Measurements from ENCODE around the gene NDC1. TPM values are rescaled to one million over a fixed set of nuclear protein-coding genes. Genes with fewer than 3 reads are reported as not detected.
"Not testable (repeated sequence)": the region's sequence is repeated elsewhere in the genome, so short reads cannot be mapped to it uniquely, and the experiment has no call there.

Gene NDC1
- total and polyA plus RNA-seq, 2 donors: 9.4 to 22.1 TPM

DNA sequence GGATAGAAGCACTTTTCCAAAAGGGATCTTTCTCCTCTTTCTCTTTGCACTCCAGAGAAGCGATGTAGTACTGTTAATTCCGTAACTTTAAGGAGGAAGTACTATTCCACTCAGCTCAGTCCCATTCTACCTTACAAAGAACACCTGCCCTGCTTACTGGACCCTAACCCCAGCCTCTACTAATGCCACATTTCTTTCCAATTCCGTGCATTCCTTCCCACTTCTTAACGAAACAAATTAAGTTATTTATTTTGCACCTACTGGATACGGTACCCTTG, 511 bp downstream of the NDC1 start:
- Histone ChIP-seq H3K27me3 (ENCODE audit: control insufficient read depth in 2 of 2, insufficient read depth in 1 of 2, low read length in 1 of 2) (no peaks in the 10 kb centered on the region), H3K36me3 (ENCODE audit: control insufficient read depth in 2 of 2, insufficient read depth in 2 of 2, low read length in 1 of 2) (peaks cover 3% of the 10 kb centered on the region in 2 donors), H3K27ac (ENCODE audit: low read depth in 1 of 2, low read length in 1 of 2) (peak overlapping the region in 1 of 2 donors; percentile 42), H3K4me1 (ENCODE audit: control insufficient read depth in 2 of 2, insufficient read depth in 2 of 2, low read length in 2 of 2) (peaks cover 4 to 6% of the 10 kb centered on the region in 2 donors), H3K4me3 (ENCODE audit: low read length in 2 of 2) (peak overlapping the region; percentile 58 to 66), H3K9me3 (ENCODE audit: control insufficient read depth in 2 of 2, insufficient read depth in 1 of 2, low read length in 1 of 2) (peaks cover 0 to 1% of the 10 kb centered on the region in 2 donors)
- DNase-seq (ENCODE audit: low read depth in 6 of 9, low spot score in 9 of 9): no peak
- under 1% methylated on average over 5 of the region's 5 CpGs for WGBS

DNA sequence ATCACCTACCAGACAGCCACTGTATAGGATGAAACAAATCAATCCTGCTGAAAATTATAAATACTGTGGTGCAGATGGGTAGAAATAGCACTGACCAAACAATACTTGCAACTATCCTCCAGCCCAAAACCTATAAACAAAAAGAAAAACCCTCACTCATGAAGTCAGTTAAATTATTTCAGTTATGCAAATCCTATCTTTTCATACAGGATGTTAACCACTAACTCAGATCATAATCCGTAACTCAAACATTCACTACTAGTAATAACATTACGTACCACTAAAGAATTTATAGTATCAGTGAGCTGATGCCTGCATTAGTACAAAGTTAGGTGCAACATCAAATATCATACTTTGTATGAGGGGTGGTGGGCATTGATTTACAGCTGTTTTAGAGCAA, 2.6 kb downstream of the NDC1 start:
- Histone ChIP-seq H3K4me1 (ENCODE audit: control insufficient read depth in 2 of 2, insufficient read depth in 2 of 2, low read length in 2 of 2) (peaks cover 4 to 6% of the 10 kb centered on the region in 2 donors), H3K27ac (ENCODE audit: low read depth in 1 of 2, low read length in 1 of 2) (no peak overlapping the region), H3K36me3 (ENCODE audit: control insufficient read depth in 2 of 2, insufficient read depth in 2 of 2, low read length in 1 of 2) (peaks cover 3% of the 10 kb centered on the region in 2 donors), H3K9me3 (ENCODE audit: control insufficient read depth in 2 of 2, insufficient read depth in 1 of 2, low read length in 1 of 2) (no peaks in the 10 kb centered on the region), H3K4me3 (ENCODE audit: low read length in 2 of 2) (no peak overlapping the region), H3K27me3 (ENCODE audit: control insufficient read depth in 2 of 2, insufficient read depth in 1 of 2, low read length in 1 of 2) (no peaks in the 10 kb centered on the region)
- 97% methylated on average over 2 of the region's 2 CpGs for WGBS
- no peak for DNase-seq (ENCODE audit: low read depth in 6 of 9, low spot score in 9 of 9)

DNA sequence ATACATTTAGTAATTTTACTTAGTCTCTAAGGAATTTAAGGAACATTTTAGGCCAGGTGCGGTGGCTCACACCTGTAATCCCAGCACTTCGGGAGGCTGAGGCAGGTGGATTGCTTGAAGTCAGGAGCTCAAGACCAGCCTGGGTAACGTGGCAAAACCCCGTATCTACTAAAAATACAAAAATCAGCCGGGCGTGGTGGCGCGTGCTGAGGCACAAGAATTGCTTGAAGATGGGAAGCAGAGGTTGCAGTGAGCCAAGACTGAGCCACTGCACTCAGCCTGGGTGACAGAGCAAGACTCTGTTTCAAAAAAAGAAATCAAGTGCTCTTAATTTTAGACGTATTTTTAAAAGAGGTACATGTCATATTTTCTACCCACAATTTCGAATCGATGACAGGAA, 3.3 kb downstream of the NDC1 start:
- no peak overlapping the region for H3K27ac ChIP-seq (ENCODE audit: low read depth in 1 of 2, low read length in 1 of 2)
- 96% methylated on average over 11 of the region's 11 CpGs for WGBS

DNA sequence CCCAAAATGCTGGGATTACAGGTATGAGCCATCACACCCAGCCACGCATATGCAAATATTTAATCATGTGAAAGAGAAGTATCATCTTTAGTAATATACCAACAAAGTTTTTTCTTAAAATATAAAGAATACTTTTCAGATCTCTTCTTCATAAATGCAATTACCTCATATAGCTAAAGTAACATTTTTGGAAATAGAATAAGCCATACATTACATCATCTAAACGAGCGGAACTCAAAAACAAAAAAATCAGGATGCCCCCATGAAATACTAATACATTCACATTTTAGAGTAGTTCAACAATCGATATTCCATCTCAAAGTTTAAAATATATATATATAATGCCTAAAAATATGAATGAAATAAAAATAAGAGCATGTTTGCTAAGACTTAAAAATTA, 4.7 kb downstream of the NDC1 start:
- H3K4me3 ChIP-seq (ENCODE audit: low read length in 2 of 2): no peak overlapping the region
- over 99% methylated on average over 4 of the region's 4 CpGs for WGBS
- peaks cover 3 to 12% of the 10 kb centered on the region in 2 donors for H3K36me3 ChIP-seq (ENCODE audit: control insufficient read depth in 2 of 2, insufficient read depth in 2 of 2, low read length in 1 of 2)
- H3K27me3 ChIP-seq (ENCODE audit: control insufficient read depth in 2 of 2, insufficient read depth in 1 of 2, low read length in 1 of 2): no peaks in the 10 kb centered on the region
- no peaks in the 10 kb centered on the region for H3K9me3 ChIP-seq (ENCODE audit: control insufficient read depth in 2 of 2, insufficient read depth in 1 of 2, low read length in 1 of 2)
- DNase-seq (ENCODE audit: low read depth in 6 of 9, low spot score in 9 of 9): no peak
- H3K4me1 ChIP-seq (ENCODE audit: control insufficient read depth in 2 of 2, insufficient read depth in 2 of 2, low read length in 2 of 2): peaks cover 4 to 6% of the 10 kb centered on the region in 2 donors
- no peak overlapping the region for H3K27ac ChIP-seq (ENCODE audit: low read depth in 1 of 2, low read length in 1 of 2)

More for the DNA sequence above, 3.3 kb downstream of the NDC1 start:
- Histone ChIP-seq H3K4me1 (ENCODE audit: control insufficient read depth in 2 of 2, insufficient read depth in 2 of 2, low read length in 2 of 2) (peaks cover 4 to 6% of the 10 kb centered on the region in 2 donors), H3K9me3 (ENCODE audit: control insufficient read depth in 2 of 2, insufficient read depth in 1 of 2, low read length in 1 of 2) (no peaks in the 10 kb centered on the region), H3K27me3 (ENCODE audit: control insufficient read depth in 2 of 2, insufficient read depth in 1 of 2, low read length in 1 of 2) (no peaks in the 10 kb centered on the region), H3K4me3 (ENCODE audit: low read length in 2 of 2) (no peak overlapping the region), H3K36me3 (ENCODE audit: control insufficient read depth in 2 of 2, insufficient read depth in 2 of 2, low read length in 1 of 2) (peaks cover 3% of the 10 kb centered on the region in 2 donors)
- DNase-seq (ENCODE audit: low read depth in 6 of 9, low spot score in 9 of 9): no peak

DNA sequence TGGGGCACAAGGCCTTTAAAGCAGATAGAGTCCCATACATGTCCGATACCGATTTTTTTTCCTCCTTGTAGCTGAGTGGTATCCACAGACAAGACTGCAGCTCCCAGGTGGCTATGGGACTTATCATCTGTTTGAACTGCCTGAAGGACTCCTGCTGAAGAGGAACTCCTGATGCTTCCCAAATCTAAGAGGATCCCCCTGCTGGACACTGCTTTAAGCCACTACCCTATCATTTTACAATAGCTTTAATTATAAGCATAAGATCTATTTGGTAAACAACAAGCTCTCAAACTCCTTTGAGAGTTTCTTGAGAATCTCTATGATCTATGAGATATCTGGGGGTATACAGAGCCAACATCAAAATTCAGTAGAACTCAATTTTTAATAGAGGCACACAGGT, 11.7 kb downstream of the NDC1 start:
- Histone ChIP-seq H3K4me1 (ENCODE audit: control insufficient read depth in 2 of 2, insufficient read depth in 2 of 2, low read length in 2 of 2) (no peaks in the 10 kb centered on the region), H3K27me3 (ENCODE audit: control insufficient read depth in 2 of 2, insufficient read depth in 1 of 2, low read length in 1 of 2) (no peaks in the 10 kb centered on the region), H3K27ac (ENCODE audit: low read depth in 1 of 2, low read length in 1 of 2) (no peak overlapping the region), H3K36me3 (ENCODE audit: control insufficient read depth in 2 of 2, insufficient read depth in 2 of 2, low read length in 1 of 2) (peaks cover 31 to 55% of the 10 kb centered on the region in 2 donors), H3K9me3 (ENCODE audit: control insufficient read depth in 2 of 2, insufficient read depth in 1 of 2, low read length in 1 of 2) (no peaks in the 10 kb centered on the region), H3K4me3 (ENCODE audit: low read length in 2 of 2) (no peak overlapping the region)
- no peak for DNase-seq (ENCODE audit: low read depth in 6 of 9, low spot score in 9 of 9)
- WGBS: 98% methylated on average over 2 of the region's 2 CpGs

DNA sequence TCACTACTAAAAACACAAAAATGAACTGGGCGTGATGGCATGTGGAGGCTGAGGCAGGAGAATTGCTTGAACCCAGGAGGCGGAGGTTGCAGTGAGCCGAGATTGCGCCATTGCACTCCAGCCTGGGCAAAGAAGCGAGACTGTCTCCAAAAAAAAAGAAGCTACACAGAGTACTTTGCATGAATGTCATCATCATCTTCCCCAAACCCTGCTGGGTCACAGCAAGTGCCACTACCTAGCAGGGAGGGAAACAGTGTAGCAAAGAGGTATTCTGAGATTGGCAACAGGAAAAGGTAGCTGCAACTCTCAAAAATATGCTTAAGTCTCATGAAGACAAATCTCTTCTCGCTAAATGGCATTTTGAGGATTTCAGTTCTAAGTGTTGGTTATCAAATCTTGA, 12.8 kb downstream of the NDC1 start:
- 97% methylated on average over 6 of the region's 6 CpGs for WGBS
- H3K4me3 ChIP-seq (ENCODE audit: low read length in 2 of 2): no peak overlapping the region
- no peaks in the 10 kb centered on the region for H3K9me3 ChIP-seq (ENCODE audit: control insufficient read depth in 2 of 2, insufficient read depth in 1 of 2, low read length in 1 of 2)
- peaks cover 31 to 59% of the 10 kb centered on the region in 2 donors for H3K36me3 ChIP-seq (ENCODE audit: control insufficient read depth in 2 of 2, insufficient read depth in 2 of 2, low read length in 1 of 2)
- DNase-seq (ENCODE audit: low read depth in 6 of 9, low spot score in 9 of 9): no peak
- no peaks in the 10 kb centered on the region for H3K4me1 ChIP-seq (ENCODE audit: control insufficient read depth in 2 of 2, insufficient read depth in 2 of 2, low read length in 2 of 2)
- H3K27ac ChIP-seq (ENCODE audit: low read depth in 1 of 2, low read length in 1 of 2): no peak overlapping the region
- H3K27me3 ChIP-seq (ENCODE audit: control insufficient read depth in 2 of 2, insufficient read depth in 1 of 2, low read length in 1 of 2): no peaks in the 10 kb centered on the region

DNA sequence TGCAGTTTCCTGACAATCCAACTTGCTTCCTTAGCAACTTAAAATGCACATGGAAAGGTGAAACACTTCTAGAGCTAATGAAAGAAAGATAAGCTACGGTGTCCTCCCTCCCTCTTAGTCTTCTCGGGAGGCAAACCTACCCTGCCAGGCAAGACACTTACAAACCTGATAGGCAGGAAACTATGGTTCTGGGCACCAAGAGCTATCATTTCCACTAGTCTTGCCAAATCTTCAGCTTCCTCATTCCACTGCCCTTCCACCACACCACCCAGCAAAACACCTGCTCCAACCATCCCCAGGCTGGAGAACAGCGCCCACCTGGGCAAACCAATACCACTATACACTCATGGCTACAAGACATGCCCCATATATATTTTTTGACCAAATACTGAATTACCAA, 15.2 kb downstream of the NDC1 start:
- Histone ChIP-seq H3K4me1 (ENCODE audit: control insufficient read depth in 2 of 2, insufficient read depth in 2 of 2, low read length in 2 of 2) (no peaks in the 10 kb centered on the region), H3K9me3 (ENCODE audit: control insufficient read depth in 2 of 2, insufficient read depth in 1 of 2, low read length in 1 of 2) (no peaks in the 10 kb centered on the region), H3K27me3 (ENCODE audit: control insufficient read depth in 2 of 2, insufficient read depth in 1 of 2, low read length in 1 of 2) (no peaks in the 10 kb centered on the region), H3K4me3 (ENCODE audit: low read length in 2 of 2) (no peak overlapping the region), H3K27ac (ENCODE audit: low read depth in 1 of 2, low read length in 1 of 2) (no peak overlapping the region), H3K36me3 (ENCODE audit: control insufficient read depth in 2 of 2, insufficient read depth in 2 of 2, low read length in 1 of 2) (peaks cover 30 to 50% of the 10 kb centered on the region in 2 donors)
- no peak for DNase-seq (ENCODE audit: low read depth in 6 of 9, low spot score in 9 of 9)
- WGBS: 99% methylated on average over 3 of the region's 3 CpGs

DNA sequence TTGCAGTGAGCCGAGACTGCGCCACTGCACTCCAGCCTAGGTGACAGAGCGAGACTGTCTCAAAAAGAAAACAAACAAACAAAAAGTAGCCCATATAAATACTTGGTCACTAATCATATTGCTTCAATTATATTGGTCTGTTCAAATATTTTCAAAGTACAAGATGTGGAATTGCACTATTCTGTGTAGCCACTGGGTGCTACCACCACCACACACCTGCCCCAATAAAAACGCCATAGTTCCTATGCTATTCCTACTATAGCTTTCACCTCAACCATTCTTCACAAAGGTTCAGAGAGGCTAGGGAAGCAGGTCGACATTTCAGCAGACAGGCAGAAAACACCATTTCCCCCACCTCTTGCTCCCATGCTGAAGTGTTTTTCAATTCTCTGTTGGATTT, 16.7 kb downstream of the NDC1 start:
- Histone ChIP-seq H3K27me3 (ENCODE audit: control insufficient read depth in 2 of 2, insufficient read depth in 1 of 2, low read length in 1 of 2) (no peaks in the 10 kb centered on the region), H3K9me3 (ENCODE audit: control insufficient read depth in 2 of 2, insufficient read depth in 1 of 2, low read length in 1 of 2) (no peaks in the 10 kb centered on the region), H3K36me3 (ENCODE audit: control insufficient read depth in 2 of 2, insufficient read depth in 2 of 2, low read length in 1 of 2) (peaks cover 28 to 51% of the 10 kb centered on the region in 2 donors), H3K27ac (ENCODE audit: low read depth in 1 of 2, low read length in 1 of 2) (no peak overlapping the region), H3K4me1 (ENCODE audit: control insufficient read depth in 2 of 2, insufficient read depth in 2 of 2, low read length in 2 of 2) (no peaks in the 10 kb centered on the region), H3K4me3 (ENCODE audit: low read length in 2 of 2) (no peak overlapping the region)
- no peak for DNase-seq (ENCODE audit: low read depth in 6 of 9, low spot score in 9 of 9)
- WGBS: 97% methylated on average over 5 of the region's 5 CpGs

DNA sequence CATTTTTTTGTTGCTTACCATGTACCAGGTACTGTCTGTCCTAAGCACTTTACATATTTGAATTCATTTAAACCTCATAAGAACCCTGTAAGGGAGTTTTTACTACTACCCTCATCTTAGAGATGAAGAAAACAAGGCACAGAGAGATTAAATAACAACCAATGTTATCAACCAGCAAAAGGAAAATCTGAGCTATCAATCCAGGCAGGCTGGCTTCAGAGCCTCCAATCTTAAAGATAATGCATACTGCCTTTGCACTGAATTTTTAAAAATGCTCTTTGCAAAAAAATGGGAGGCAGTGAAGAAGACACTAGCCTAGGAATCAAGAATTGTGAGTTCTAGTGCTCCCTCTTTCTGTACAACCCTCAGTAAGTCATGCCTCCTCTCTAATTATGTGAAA, 18.7 kb downstream of the NDC1 start:
- peaks cover 14 to 36% of the 10 kb centered on the region in 2 donors for H3K36me3 ChIP-seq (ENCODE audit: control insufficient read depth in 2 of 2, insufficient read depth in 2 of 2, low read length in 1 of 2)
- H3K27me3 ChIP-seq (ENCODE audit: control insufficient read depth in 2 of 2, insufficient read depth in 1 of 2, low read length in 1 of 2): no peaks in the 10 kb centered on the region
- H3K9me3 ChIP-seq (ENCODE audit: control insufficient read depth in 2 of 2, insufficient read depth in 1 of 2, low read length in 1 of 2): no peaks in the 10 kb centered on the region
- no peak overlapping the region for H3K4me3 ChIP-seq (ENCODE audit: low read length in 2 of 2)
- no peak for DNase-seq (ENCODE audit: low read depth in 6 of 9, low spot score in 9 of 9)
- no peak overlapping the region for H3K27ac ChIP-seq (ENCODE audit: low read depth in 1 of 2, low read length in 1 of 2)
- H3K4me1 ChIP-seq (ENCODE audit: control insufficient read depth in 2 of 2, insufficient read depth in 2 of 2, low read length in 2 of 2): no peaks in the 10 kb centered on the region

DNA sequence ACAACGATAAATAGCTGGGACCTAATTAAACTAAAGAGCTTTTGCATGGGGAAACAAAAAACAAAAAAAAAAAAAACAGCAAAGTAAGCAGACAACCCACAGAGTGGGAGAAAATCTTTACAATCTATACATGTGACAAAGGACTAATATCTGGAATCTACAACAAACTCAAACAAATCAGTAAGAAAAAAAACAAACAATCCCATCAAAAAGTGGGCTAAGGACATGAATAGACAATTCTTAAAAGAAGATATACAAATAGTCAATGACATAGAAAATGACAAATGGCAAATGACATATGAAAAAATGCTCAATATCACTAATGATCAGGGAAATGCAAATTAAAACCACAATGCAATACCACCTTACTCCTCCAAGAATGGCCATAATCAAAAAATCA, 21.5 kb downstream of the NDC1 start:
- not testable (repeated sequence) for H3K9me3 ChIP-seq (ENCODE audit: control insufficient read depth in 2 of 2, insufficient read depth in 1 of 2, low read length in 1 of 2); H3K4me1 ChIP-seq (ENCODE audit: control insufficient read depth in 2 of 2, insufficient read depth in 2 of 2, low read length in 2 of 2); DNase-seq (ENCODE audit: low read depth in 6 of 9, low spot score in 9 of 9); H3K27ac ChIP-seq (ENCODE audit: low read depth in 1 of 2, low read length in 1 of 2); H3K27me3 ChIP-seq (ENCODE audit: control insufficient read depth in 2 of 2, insufficient read depth in 1 of 2, low read length in 1 of 2); H3K4me3 ChIP-seq (ENCODE audit: low read length in 2 of 2)
- H3K36me3 ChIP-seq (ENCODE audit: control insufficient read depth in 2 of 2, insufficient read depth in 2 of 2, low read length in 1 of 2): peaks cover 8 to 24% of the 10 kb centered on the region in 2 donors
- 100% methylated on average over 1 of the region's 1 CpG for WGBS

Measured in thymus (tissue), 11 donors.